Stimulated activated CD8-positive, alpha-beta memory T cell treated with anti-CD3 and anti-CD28 coated beads, Interleukin-4, amount 100 ng/mL, for 48 hours (primary cell): ENCODE measurements around the gene MPL.
"Not testable (repeated sequence)": the region's sequence is repeated elsewhere in the genome, so short reads cannot be mapped to it uniquely, and the experiment has no call there.

Experiments used
- DNase-seq: peaks from one replicate; pipeline ENCODE4 v3.0.0-alpha.2; 2020

MPL gene

GRCh38 chr1:43358121-43358745 lies 20.6 kb downstream of the MPL start:
- DNase-seq: peak; percentile 36

- DNase-seq: peak; percentile 99
Observed at GRCh38 chr1:43358746-43359693, 21.4 kb downstream of the MPL start, which contains the start of gene CDC20. CDC20 (plus strand) TSS chr1:43358981; CDS start chr1:43359216, 235 bp downstream.

- no peak for DNase-seq
Observed at GRCh38 chr1:43359696-43360095, 22.1 kb downstream of the MPL start.

- DNase-seq: no peak
Observed at GRCh38 chr1:43360616-43361015, 23.0 kb downstream of the MPL start.

GRCh38 chr1:43363283-43363934 lies 25.8 kb downstream of the MPL start:
- DNase-seq: peak; percentile 35

GRCh38 chr1:43363935-43364525 lies 26.4 kb downstream of the MPL start:
- DNase-seq: no peak

GRCh38 chr1:43365678-43366077 lies 28.1 kb downstream of the MPL start:
- DNase-seq: no peak

GRCh38 chr1:43366179-43366578 lies 28.6 kb downstream of the MPL start:
- DNase-seq: peak; percentile 42

- DNase-seq: no peak
Observed at GRCh38 chr1:43366601-43367025, 29.0 kb downstream of the MPL start.

- DNase-seq: peak; percentile 47
Observed at GRCh38 chr1:43367026-43367903, 29.6 kb downstream of the MPL start.

GRCh38 chr1:43367904-43368645 lies 30.5 kb downstream of the MPL start, which contains the start of gene ELOVL1:
ELOVL1 (minus strand) TSS chr1:43368011; CDS start chr1:43365609, 2,402 bp downstream.
- DNase-seq: peak; percentile 92

GRCh38 chr1:43368646-43369020 lies 31.0 kb downstream of the MPL start:
- peak; percentile 36 for DNase-seq

- DNase-seq: not testable (repeated sequence)
Observed at GRCh38 chr1:43369779-43370178, 32.2 kb downstream of the MPL start.

GRCh38 chr1:43370564-43370963 lies 32.9 kb downstream of the MPL start:
- DNase-seq: no peak

- DNase-seq: no peak
Observed at GRCh38 chr1:43372172-43372571, 34.6 kb downstream of the MPL start.

- DNase-seq: no peak
Observed at GRCh38 chr1:43373066-43373940, 35.7 kb downstream of the MPL start.

GRCh38 chr1:43376723-43377235 lies 39.2 kb downstream of the MPL start:
- DNase-seq: no peak

- no peak for DNase-seq
Observed at GRCh38 chr1:43377831-43378230, 40.2 kb downstream of the MPL start.

GRCh38 chr1:43379476-43379875 lies 41.9 kb downstream of the MPL start:
- no peak for DNase-seq

GRCh38 chr1:43381612-43382011 lies 44.0 kb downstream of the MPL start:
- DNase-seq: no peak
